Osteoblast (primary cell): ENCODE data around the gene ARHGAP27. TPM values are rescaled to one million over a fixed set of nuclear protein-coding genes. Genes with fewer than 3 reads are reported as not detected.
"Not testable (repeated sequence)": the region's sequence is repeated elsewhere in the genome, so short reads cannot be mapped to it uniquely, and the experiment has no call there.

Experiments used
- DNase-seq: peaks from one replicate; pipeline ENCODE4 v3.0.0; 2011; ENCODE audit warnings: low spot score, mixed read lengths; ENCODE audit not compliant: insufficient read length; ENCODE audit errors: missing footprints
- H2AFZ ChIP-seq: 2 replicates; pipeline ENCODE4 v1.6.0; 2011; ENCODE audit warnings: mild to moderate bottlenecking, low read length
- H3K27ac ChIP-seq: 2 replicates; pipeline ENCODE4 v1.5.1; 2011; ENCODE audit warnings: mild to moderate bottlenecking, low read depth, low read length, moderate library complexity
- H3K27me3 ChIP-seq: 2 replicates; pipeline ENCODE4 v1.6.0; 2012; ENCODE audit warnings: mild to moderate bottlenecking, control low read depth, inconsistent platforms, low read length, moderate library complexity; ENCODE audit not compliant: insufficient read depth
- H3K36me3 ChIP-seq: 2 replicates; pipeline ENCODE4 v1.5.1; 2011; ENCODE audit warnings: mild to moderate bottlenecking, low read length, control low read depth, moderate library complexity; ENCODE audit not compliant: insufficient read depth
- H3K4me1 ChIP-seq: 2 replicates; pipeline ENCODE4 v1.5.1; 2011; ENCODE audit warnings: mild to moderate bottlenecking, low read length, control low read depth, moderate library complexity; ENCODE audit not compliant: insufficient read depth
- H3K4me2 ChIP-seq: 2 replicates; pipeline ENCODE4 v1.6.0; 2011; ENCODE audit warnings: mild to moderate bottlenecking, low read length; ENCODE audit not compliant: insufficient read depth
- H3K4me3 ChIP-seq: fragments of 200-600 bp; sonication (generic); 3 replicates; pipeline ENCODE4 v1.5.1; 2012; ENCODE audit warnings: mild to moderate bottlenecking, low read length, inconsistent platforms; ENCODE audit not compliant: insufficient read depth
- H3K79me2 ChIP-seq: 2 replicates; pipeline ENCODE4 v1.6.0; 2012; ENCODE audit warnings: mild to moderate bottlenecking, low read length, control low read depth, inconsistent platforms; ENCODE audit not compliant: insufficient read depth
- H3K9me3 ChIP-seq: 2 replicates; pipeline ENCODE4 v1.5.1; 2011; ENCODE audit warnings: low read depth, low read length, control low read depth
- H4K20me1 ChIP-seq: 2 replicates; pipeline ENCODE4 v1.6.0; 2012; ENCODE audit warnings: mild to moderate bottlenecking, low read length, control low read depth; ENCODE audit not compliant: insufficient read depth
- CTCF ChIP-seq: IDR thresholded peaks from 2 replicates; pipeline ENCODE4 v1.5.1; 2011; ENCODE audit warnings: mild to moderate bottlenecking, low read depth, low read length, moderate library complexity; ENCODE audit errors: extremely low read depth
- total RNA-seq: library from RNA; depleted of rRNA; stranded (reverse); fragments of >200 nt; gene quantifications from 2 replicates; pipeline ENCODE4 v1.2.3, GENCODE V29; 2012

ARHGAP27 gene
- total RNA-seq, 1 donor = 2.9 TPM

DNA sequence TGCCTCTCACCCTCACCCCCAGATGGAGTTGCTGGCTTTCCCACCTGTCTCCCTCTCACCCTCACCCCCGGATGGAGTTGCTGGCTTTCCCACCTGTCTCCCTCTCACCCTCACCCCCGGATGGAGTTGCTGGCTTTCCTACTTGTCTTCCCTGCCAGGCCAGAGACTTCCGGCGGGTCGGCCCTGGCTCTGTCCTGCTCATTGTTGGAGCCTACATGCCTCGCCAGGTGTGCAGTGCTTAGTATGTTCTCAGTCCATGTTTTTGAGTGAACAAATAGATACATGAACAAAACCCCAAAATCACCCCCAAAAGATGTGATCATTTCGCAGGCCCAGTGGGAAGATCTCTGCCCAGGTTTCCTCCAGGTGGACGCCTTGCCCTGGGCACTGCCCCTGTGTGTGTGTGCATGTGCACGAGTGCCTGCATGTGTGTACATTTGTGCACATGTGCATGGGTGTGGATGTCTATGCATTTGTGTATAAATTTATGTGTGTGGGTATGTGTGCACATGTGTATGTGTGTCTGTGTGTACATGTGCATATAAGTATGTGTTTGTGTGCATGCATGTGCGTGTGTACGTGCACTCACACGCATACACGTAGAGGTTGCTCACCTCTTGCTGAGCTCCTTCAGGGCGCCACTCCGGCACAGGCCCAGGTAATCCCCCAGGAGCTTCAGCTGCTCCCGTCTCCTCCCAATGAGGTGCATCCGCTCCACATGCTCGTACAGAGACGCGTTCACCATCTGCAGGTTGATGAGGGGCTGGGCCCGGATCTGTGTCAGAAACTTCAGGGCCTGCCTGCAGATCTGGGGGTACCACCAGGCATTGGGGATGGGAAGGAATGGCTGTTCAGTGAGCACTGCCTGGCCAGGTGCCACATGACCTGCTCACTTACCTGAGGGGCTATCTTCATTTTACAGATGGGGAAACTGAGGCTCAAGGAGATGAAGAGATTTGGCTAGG lies 12.5 kb upstream of the ARHGAP27 start:
- H3K79me2 ChIP-seq, H4K20me1 ChIP-seq, H3K27ac ChIP-seq, H3K4me3 ChIP-seq, H3K9me3 ChIP-seq, H3K4me1 ChIP-seq, H3K27me3 ChIP-seq, H2AFZ ChIP-seq, H3K36me3 ChIP-seq, H3K4me2 ChIP-seq: not testable (repeated sequence)
- peak; percentile 10 for DNase-seq

GRCh38 chr17:45444301-45444700 lies 11.6 kb upstream of the ARHGAP27 start:
- H3K4me1 ChIP-seq, H3K4me3 ChIP-seq, H3K9me3 ChIP-seq, H3K79me2 ChIP-seq, H3K27me3 ChIP-seq, H2AFZ ChIP-seq, H4K20me1 ChIP-seq, H3K4me2 ChIP-seq, H3K27ac ChIP-seq, H3K36me3 ChIP-seq, DNase-seq: not testable (repeated sequence)

DNA sequence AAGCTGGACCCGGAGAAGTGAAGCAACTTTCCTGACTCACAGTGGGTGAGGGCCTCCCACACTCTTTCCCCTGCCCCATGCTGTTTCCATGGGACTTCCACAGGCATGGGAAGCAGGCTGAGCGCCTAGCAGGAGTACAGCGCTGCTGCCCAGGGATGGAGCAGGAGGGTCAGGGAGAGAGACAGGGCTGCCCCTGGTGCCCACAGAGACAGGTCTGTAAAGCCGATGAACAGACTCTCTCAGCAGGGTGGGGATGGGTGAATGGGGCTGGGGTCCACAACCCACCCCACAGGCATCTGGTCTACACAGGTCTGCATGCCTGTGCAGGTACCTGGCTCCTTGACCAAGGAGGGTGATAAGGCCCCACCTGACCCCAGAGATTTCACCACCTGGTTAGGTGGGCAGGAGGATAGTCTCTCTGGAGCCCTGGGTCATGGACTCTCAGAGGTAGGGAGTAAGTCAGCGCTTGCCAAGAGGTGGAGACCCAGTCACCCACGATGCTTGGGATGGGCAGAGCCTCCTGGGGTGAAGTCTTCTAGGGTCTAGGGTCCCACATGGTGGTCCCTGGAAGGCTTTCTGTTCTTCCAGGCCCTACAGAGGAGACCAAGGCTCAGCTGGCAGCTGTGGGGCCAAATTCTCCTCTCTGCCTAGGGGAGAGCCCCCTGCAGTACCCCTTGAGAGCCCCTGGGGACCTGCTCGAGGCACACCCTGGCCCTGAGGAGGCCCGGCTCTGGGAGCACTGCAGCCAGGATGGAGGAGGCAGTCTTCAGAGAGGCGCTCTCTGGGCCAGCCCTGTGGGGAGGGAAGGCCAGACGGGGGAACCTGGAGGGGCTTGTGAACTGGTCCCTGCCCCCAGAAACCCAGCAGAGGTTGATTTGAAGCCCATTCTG lies 10.9 kb upstream of the ARHGAP27 start:
- not testable (repeated sequence) for H3K36me3 ChIP-seq, H2AFZ ChIP-seq, H3K9me3 ChIP-seq, H3K4me2 ChIP-seq, H3K4me3 ChIP-seq, H3K27ac ChIP-seq, H3K27me3 ChIP-seq, H3K4me1 ChIP-seq, DNase-seq, H4K20me1 ChIP-seq, H3K79me2 ChIP-seq

- no peak for TF ChIP-seq CTCF
- peak; percentile 68 for DNase-seq
Measured at GRCh38 chr17:45441526-45442310, 9.0 kb upstream of the ARHGAP27 start.

DNA sequence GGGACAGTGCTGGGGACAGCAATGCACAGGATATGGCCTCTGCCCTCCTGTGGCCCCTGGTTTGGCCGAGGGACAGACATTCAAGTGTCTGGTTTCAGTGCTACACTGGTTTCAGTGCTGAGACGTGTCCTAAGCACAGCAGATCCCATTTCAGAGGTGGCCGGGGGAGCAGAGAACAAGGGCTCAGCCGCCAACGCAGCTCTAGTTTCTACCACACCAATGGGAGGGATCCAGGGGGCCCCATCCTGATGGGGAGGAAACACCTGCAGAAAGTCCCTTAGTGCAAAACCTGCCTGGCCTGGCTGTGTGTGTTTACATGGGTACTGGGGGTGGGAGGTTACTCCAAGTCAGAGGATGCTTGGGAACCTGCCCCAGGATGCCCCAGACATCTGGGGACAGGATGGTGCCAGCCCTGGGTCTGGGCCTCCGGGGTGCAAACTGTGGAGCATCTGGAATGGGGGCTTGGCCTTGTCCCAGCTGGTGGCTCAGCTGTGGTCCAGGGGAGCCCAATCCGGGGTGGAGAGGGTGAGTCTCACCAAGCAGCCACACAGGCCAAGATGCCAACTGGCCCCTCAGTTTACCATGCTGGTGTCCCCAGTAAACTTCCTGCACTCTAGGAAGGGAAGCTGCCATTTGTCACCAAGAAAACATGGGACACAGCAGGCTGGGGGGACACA lies 8.3 kb upstream of the ARHGAP27 start:
- not testable (repeated sequence) for H3K79me2 ChIP-seq

More at GRCh38 chr17:45441526-45442310, 9.0 kb upstream of the ARHGAP27 start:
- H3K4me3 ChIP-seq = no peak overlapping the region
- no peaks in the 10 kb centered on the region for H3K79me2 ChIP-seq
- no peaks in the 10 kb centered on the region for H3K9me3 ChIP-seq
- no peaks in the 10 kb centered on the region for H4K20me1 ChIP-seq
- no peaks in the 10 kb centered on the region for H3K27me3 ChIP-seq
- no peak overlapping the region for H3K27ac ChIP-seq
- H3K4me1 ChIP-seq = peaks cover 4% of the 10 kb centered on the region
- H3K36me3 ChIP-seq = peaks cover 5% of the 10 kb centered on the region
- no peak overlapping the region for H3K4me2 ChIP-seq
- H2AFZ ChIP-seq = no peak overlapping the region

More for the DNA sequence above, 8.3 kb upstream of the ARHGAP27 start:
- not testable (repeated sequence) for H4K20me1 ChIP-seq, DNase-seq, H3K36me3 ChIP-seq, H3K9me3 ChIP-seq, H3K27me3 ChIP-seq, H3K4me1 ChIP-seq, H3K4me3 ChIP-seq, H3K27ac ChIP-seq, H2AFZ ChIP-seq, H3K4me2 ChIP-seq
